Activated CD4-positive, alpha-beta memory T cell treated with anti-CD3 and anti-CD28 coated beads, Interleukin-2, amount 10 ng/mL, durations not matched to agents 7 days and 5 days (primary cell): ENCODE measurements around the gene TNFSF15. TPM values are rescaled to one million over a fixed set of nuclear protein-coding genes. Genes with fewer than 3 reads are reported as not detected.

Source experiments
- CTCF ChIA-PET: fragments of 350-600 bp; sonication (Branson Sonifier 250); formaldehyde crosslinking; loops from one replicate; lab custom pipeline; 2021; ENCODE audit warnings: antibody characterized with exemption, inconsistent platforms; lab: Charles Lee
- POLR2A ChIA-PET: fragments of 350-600 bp; sonication (Branson Sonifier 250); formaldehyde crosslinking; loops from one replicate; lab custom pipeline; 2021; ENCODE audit warnings: antibody characterized with exemption; lab: Charles Lee
- DNase-seq: peaks from one replicate; pipeline ENCODE4 v3.0.0-alpha.2; 2020
- H3K27ac Mint-ChIP-seq: one replicate; pipeline ENCODE4 v1.8.0; 2021; ENCODE audit warnings: mild to moderate bottlenecking, mixed read lengths
- H3K27me3 Mint-ChIP-seq: one replicate; pipeline ENCODE4 v1.8.0; 2021; ENCODE audit warnings: mixed read lengths
- H3K36me3 Mint-ChIP-seq: one replicate; pipeline ENCODE4 v1.8.0; 2021; ENCODE audit warnings: low read depth, mixed read lengths
- H3K4me1 Mint-ChIP-seq: one replicate; pipeline ENCODE4 v1.8.0; 2021; ENCODE audit warnings: mixed read lengths
- H3K4me3 Mint-ChIP-seq: one replicate; pipeline ENCODE4 v1.8.0; 2021; ENCODE audit warnings: mild to moderate bottlenecking, mixed read lengths
- H3K9me3 Mint-ChIP-seq: one replicate; pipeline ENCODE4 v1.8.0; 2021; ENCODE audit warnings: mixed read lengths
- total RNA-seq, 2 experiments: library from RNA; stranded (reverse); gene quantifications; one replicate each; pipeline ENCODE4 v1.2.3, GENCODE V29; 2021

TNFSF15 gene
- total RNA-seq = under 1 TPM; 0.03 TPM

GRCh38 chr9:114805670-114806525 is at the start of gene TNFSF15:
Gene TNFSF15 (minus strand): TSS chr9:114806039. CDS start chr9:114806012, 27 bp downstream.
- ChIA-PET CTCF (interaction anchor here (0.7 to 1.3 kb wide), 4 partner anchors 64 to 144 kb away, joined by 3 read pairs; no protein-coding TSS in a partner anchor), POLR2A (interaction anchor here (1.0 to 1.3 kb wide), 2 partner anchors 17 to 125 kb away, joined by 3 read pairs; partner anchors contain the start of gene TNFSF8)
- Mint-ChIP-seq H3K9me3 (no peaks in the 10 kb centered on the region), H3K27ac (no peak within 1 kb of the TSS), H3K27me3 (peaks cover 42% of the 10 kb centered on the region), H3K36me3 (no peaks in the 10 kb centered on the region), H3K4me3 (no peak within 1 kb of the TSS), H3K4me1 (peaks cover 24% of the 10 kb centered on the region)
- peak; percentile 41 for DNase-seq

GRCh38 chr9:114855488-114855887 is 49.6 kb upstream of the TNFSF15 start:
- Mint-ChIP-seq H3K4me3 (no peak overlapping the region), H3K27me3 (peaks cover 27% of the 10 kb centered on the region), H3K9me3 (peaks cover 6% of the 10 kb centered on the region), H3K36me3 (peaks cover 2% of the 10 kb centered on the region), H3K27ac (no peak overlapping the region), H3K4me1 (peaks cover 6% of the 10 kb centered on the region)
- DNase-seq = no peak
- CTCF ChIA-PET = interaction anchor here (0.9 kb wide), 1 partner anchor 23 kb away, joined by 3 read pairs; no protein-coding TSS in a partner anchor
- POLR2A ChIA-PET = no interaction called here

- Mint-ChIP-seq H3K4me1 (peaks cover 2% of the 10 kb centered on the region), H3K9me3 (peaks cover 6% of the 10 kb centered on the region), H3K4me3 (no peak overlapping the region), H3K36me3 (peaks cover 2% of the 10 kb centered on the region), H3K27me3 (peaks cover 23% of the 10 kb centered on the region), H3K27ac (no peak overlapping the region)
- ChIA-PET CTCF (interaction anchor here (0.9 to 1.0 kb wide), 2 partner anchors 22 to 160 kb away, joined by 3 to 4 read pairs; no protein-coding TSS in a partner anchor), POLR2A (no interaction called here)
- DNase-seq = no peak
Observed at GRCh38 chr9:114854736-114855355, 49.0 kb upstream of the TNFSF15 start.

- Mint-ChIP-seq H3K4me1 (peaks cover 2% of the 10 kb centered on the region), H3K27ac (no peak overlapping the region), H3K4me3 (no peak overlapping the region), H3K36me3 (peaks cover 2% of the 10 kb centered on the region), H3K27me3 (peaks cover 12% of the 10 kb centered on the region), H3K9me3 (no peaks in the 10 kb centered on the region)
- POLR2A ChIA-PET = interaction anchor here (0.7 to 1.1 kb wide), 2 partner anchors 9 to 157 kb away, joined by 3 to 4 read pairs; no protein-coding TSS in a partner anchor
- no peak for DNase-seq
- CTCF ChIA-PET = no interaction called here
Observed at GRCh38 chr9:114853071-114853855, 47.4 kb upstream of the TNFSF15 start.

GRCh38 chr9:114852050-114852594 is 46.3 kb upstream of the TNFSF15 start:
- Mint-ChIP-seq H3K27me3 (peaks cover 9% of the 10 kb centered on the region), H3K27ac (no peak overlapping the region)
- POLR2A ChIA-PET = interaction anchor here (1.1 kb wide), 1 partner anchor 8 kb away, joined by 3 read pairs; no protein-coding TSS in a partner anchor

GRCh38 chr9:114851306-114851705 is 45.5 kb upstream of the TNFSF15 start:
- ChIA-PET POLR2A (no interaction called here), CTCF (interaction anchor here (1.2 kb wide), 1 partner anchor 56 kb away, joined by 3 read pairs; no protein-coding TSS in a partner anchor)
- H3K4me3 Mint-ChIP-seq = no peak overlapping the region
- H3K27ac Mint-ChIP-seq = no peak overlapping the region
- no peak for DNase-seq
- peaks cover 5% of the 10 kb centered on the region for H3K27me3 Mint-ChIP-seq
- peaks cover 2% of the 10 kb centered on the region for H3K4me1 Mint-ChIP-seq
- H3K9me3 Mint-ChIP-seq = no peaks in the 10 kb centered on the region
- H3K36me3 Mint-ChIP-seq = no peaks in the 10 kb centered on the region

More at GRCh38 chr9:114852050-114852594, 46.3 kb upstream of the TNFSF15 start:
- no peaks in the 10 kb centered on the region for H3K9me3 Mint-ChIP-seq
- no peak for DNase-seq
- H3K36me3 Mint-ChIP-seq = peaks cover 2% of the 10 kb centered on the region
- CTCF ChIA-PET = interaction anchor here (1.2 kb wide), 1 partner anchor 55 kb away, joined by 3 read pairs; no protein-coding TSS in a partner anchor
- H3K4me1 Mint-ChIP-seq = peaks cover 2% of the 10 kb centered on the region
- no peak overlapping the region for H3K4me3 Mint-ChIP-seq

- POLR2A ChIA-PET = no interaction called here
- H3K9me3 Mint-ChIP-seq = no peaks in the 10 kb centered on the region
- H3K4me3 Mint-ChIP-seq = no peak overlapping the region
- H3K27me3 Mint-ChIP-seq = peaks cover 3% of the 10 kb centered on the region
- H3K4me1 Mint-ChIP-seq = peaks cover 2% of the 10 kb centered on the region
- CTCF ChIA-PET = no interaction called here
- no peaks in the 10 kb centered on the region for H3K36me3 Mint-ChIP-seq
- H3K27ac Mint-ChIP-seq = no peak overlapping the region
- no peak for DNase-seq
Observed at GRCh38 chr9:114850871-114851270, 45.0 kb upstream of the TNFSF15 start.

GRCh38 chr9:114849450-114849849 is 43.6 kb upstream of the TNFSF15 start:
- POLR2A ChIA-PET = no interaction called here
- DNase-seq = no peak
- CTCF ChIA-PET = no interaction called here
- Mint-ChIP-seq H3K4me3 (no peak overlapping the region), H3K4me1 (peaks cover 2% of the 10 kb centered on the region), H3K9me3 (no peaks in the 10 kb centered on the region), H3K36me3 (no peaks in the 10 kb centered on the region), H3K27ac (no peak overlapping the region), H3K27me3 (peaks cover 3% of the 10 kb centered on the region)

- Mint-ChIP-seq H3K27ac (no peak overlapping the region), H3K36me3 (no peaks in the 10 kb centered on the region), H3K4me3 (no peak overlapping the region), H3K27me3 (no peaks in the 10 kb centered on the region), H3K4me1 (peaks cover 2% of the 10 kb centered on the region), H3K9me3 (no peaks in the 10 kb centered on the region)
- no peak for DNase-seq
- ChIA-PET POLR2A (interaction anchor here (1.2 kb wide), 1 partner anchor 51 kb away, joined by 3 read pairs; no protein-coding TSS in a partner anchor), CTCF (interaction anchor here (0.6 kb wide), 1 partner anchor 167 kb away, joined by 4 read pairs; no protein-coding TSS in a partner anchor)
Observed at GRCh38 chr9:114847492-114848417, 41.9 kb upstream of the TNFSF15 start.

GRCh38 chr9:114845373-114845772 is 39.5 kb upstream of the TNFSF15 start:
- Mint-ChIP-seq H3K4me1 (no peaks in the 10 kb centered on the region), H3K27me3 (peaks cover 7% of the 10 kb centered on the region), H3K9me3 (no peaks in the 10 kb centered on the region), H3K4me3 (no peak overlapping the region), H3K36me3 (no peaks in the 10 kb centered on the region), H3K27ac (no peak overlapping the region)
- DNase-seq = no peak
- ChIA-PET POLR2A (no interaction called here), CTCF (interaction anchor here (1.4 kb wide), 1 partner anchor 61 kb away, joined by 3 read pairs; no protein-coding TSS in a partner anchor)

- Mint-ChIP-seq H3K4me3 (no peak overlapping the region), H3K9me3 (peaks cover 3% of the 10 kb centered on the region), H3K27me3 (peaks cover 7% of the 10 kb centered on the region), H3K27ac (no peak overlapping the region), H3K4me1 (no peaks in the 10 kb centered on the region), H3K36me3 (no peaks in the 10 kb centered on the region)
- DNase-seq = no peak
- ChIA-PET CTCF (interaction anchor here (1.4 kb wide), 2 partner anchors 62 to 191 kb away, joined by 3 to 4 read pairs; no protein-coding TSS in a partner anchor), POLR2A (interaction anchor here (1.2 kb wide), 1 partner anchor 8 kb away, joined by 3 read pairs; no protein-coding TSS in a partner anchor)
Observed at GRCh38 chr9:114844766-114845165, 38.9 kb upstream of the TNFSF15 start.
